MCF 10A (cell line): ENCODE measurements around the gene CACNA2D1. TPM values are rescaled to one million over a fixed set of nuclear protein-coding genes. Genes with fewer than 3 reads are reported as not detected.

Experiments used
- BruUV-seq: library from RNA; stranded (reverse); fragments of 400-500 nt; replicated peaks from 2 replicates; lab custom pipeline; 2021; lab: Mats Ljungman, UMichigan
- CTCF ChIA-PET: fragments of 300-600 bp; sonication (Branson Sonifier 250); formaldehyde crosslinking; extraction: SDS; loops from one replicate; lab custom pipeline; 2021; ENCODE audit warnings: antibody characterized with exemption, inconsistent platforms; lab: Yijun Ruan, JAX
- POLR2A ChIA-PET: fragments of 300-600, 350-650 bp; sonication (Branson Sonifier 250); formaldehyde crosslinking; extraction: SDS; loops from one replicate; lab custom pipeline; 2020; ENCODE audit warnings: antibody characterized with exemption, inconsistent platforms; lab: Yijun Ruan, JAX
- DNase-seq: peaks from one replicate; pipeline ENCODE4 v3.0.0-alpha.2; 2018; ENCODE audit not compliant: unreplicated experiment
- H3K27ac Mint-ChIP-seq: one replicate; pipeline ENCODE4 v1.8.0; 2022; ENCODE audit warnings: mild to moderate bottlenecking, low read depth, mixed read lengths; ENCODE audit not compliant: unreplicated experiment
- H3K27me3 Mint-ChIP-seq: one replicate; pipeline ENCODE4 v1.8.0; 2022; ENCODE audit warnings: mixed read lengths; ENCODE audit not compliant: insufficient read depth, unreplicated experiment
- H3K36me3 Mint-ChIP-seq: one replicate; pipeline ENCODE4 v1.8.0; 2022; ENCODE audit warnings: mild to moderate bottlenecking, moderate library complexity, mixed read lengths; ENCODE audit not compliant: insufficient read depth, unreplicated experiment
- H3K4me1 Mint-ChIP-seq: one replicate; pipeline ENCODE4 v1.8.0; 2022; ENCODE audit warnings: mixed read lengths; ENCODE audit not compliant: insufficient read depth, unreplicated experiment
- H3K4me3 Mint-ChIP-seq: one replicate; pipeline ENCODE4 v1.8.0; 2022; ENCODE audit warnings: mild to moderate bottlenecking, moderate library complexity, mixed read lengths; ENCODE audit not compliant: unreplicated experiment
- H3K9me3 Mint-ChIP-seq: one replicate; pipeline ENCODE4 v1.8.0; 2022; ENCODE audit warnings: mixed read lengths; ENCODE audit not compliant: unreplicated experiment
- intact Hi-C: fragments of 100-400 bp; cut with micrococcal nuclease; formaldehyde crosslinking; loops from 2 replicates; pipeline ENCODE4 v1.14.1; 2022
- total RNA-seq: library from RNA; stranded (reverse); gene quantifications from 2 replicates; pipeline ENCODE4 v1.2.3, GENCODE V29; 2022
- TF ChIP-seq, protein P1 (sequence below): fragments of 200-600 bp; IDR thresholded peaks from one replicate; pipeline ENCODE4 v1.8.0; 2022; ENCODE audit warnings: antibody characterized with exemption, mild to moderate bottlenecking; ENCODE audit not compliant: unreplicated experiment

CACNA2D1 gene
- total RNA-seq, 1 experiment from 2014 or later, result not detected

DNA sequence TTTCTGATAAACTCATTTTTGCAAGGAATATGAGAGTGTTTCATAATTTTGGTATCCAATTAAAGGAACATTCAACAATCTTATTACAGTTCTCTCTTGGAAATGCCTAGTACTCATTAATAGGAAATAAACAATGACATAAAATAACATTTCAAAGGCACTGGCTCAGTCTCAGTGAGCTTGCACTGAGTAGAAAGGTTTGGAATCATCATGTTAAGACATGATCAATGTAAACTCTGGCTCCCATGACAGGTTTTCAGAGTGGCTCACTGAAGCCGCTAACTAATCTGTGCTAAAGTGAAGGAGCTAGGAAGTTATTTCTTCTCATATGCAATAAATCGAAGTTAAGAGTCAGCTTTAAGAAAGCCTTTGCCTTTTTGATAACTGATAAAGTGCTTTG is 470.5 kb downstream of the CACNA2D1 start:
- Mint-ChIP-seq H3K9me3 (no peaks in the 10 kb centered on the region), H3K27ac (no peak overlapping the region), H3K4me1 (no peaks in the 10 kb centered on the region), H3K36me3 (no peaks in the 10 kb centered on the region), H3K27me3 (peaks cover 79% of the 10 kb centered on the region), H3K4me3 (no peak overlapping the region)
- no TSS peak for BruUV-seq
- CTCF ChIA-PET, result no interaction called here
- intact Hi-C loops, result no loop called here
- TF ChIP-seq, protein P1, sequence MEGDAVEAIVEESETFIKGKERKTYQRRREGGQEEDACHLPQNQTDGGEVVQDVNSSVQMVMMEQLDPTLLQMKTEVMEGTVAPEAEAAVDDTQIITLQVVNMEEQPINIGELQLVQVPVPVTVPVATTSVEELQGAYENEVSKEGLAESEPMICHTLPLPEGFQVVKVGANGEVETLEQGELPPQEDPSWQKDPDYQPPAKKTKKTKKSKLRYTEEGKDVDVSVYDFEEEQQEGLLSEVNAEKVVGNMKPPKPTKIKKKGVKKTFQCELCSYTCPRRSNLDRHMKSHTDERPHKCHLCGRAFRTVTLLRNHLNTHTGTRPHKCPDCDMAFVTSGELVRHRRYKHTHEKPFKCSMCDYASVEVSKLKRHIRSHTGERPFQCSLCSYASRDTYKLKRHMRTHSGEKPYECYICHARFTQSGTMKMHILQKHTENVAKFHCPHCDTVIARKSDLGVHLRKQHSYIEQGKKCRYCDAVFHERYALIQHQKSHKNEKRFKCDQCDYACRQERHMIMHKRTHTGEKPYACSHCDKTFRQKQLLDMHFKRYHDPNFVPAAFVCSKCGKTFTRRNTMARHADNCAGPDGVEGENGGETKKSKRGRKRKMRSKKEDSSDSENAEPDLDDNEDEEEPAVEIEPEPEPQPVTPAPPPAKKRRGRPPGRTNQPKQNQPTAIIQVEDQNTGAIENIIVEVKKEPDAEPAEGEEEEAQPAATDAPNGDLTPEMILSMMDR, result no peak
- POLR2A ChIA-PET, result interaction anchor here (0.7 kb wide), 1 partner anchor 240 kb away, joined by 3 read pairs; no protein-coding TSS in a partner anchor
- DNase-seq, result no peak

- H3K36me3 Mint-ChIP-seq, result no peaks in the 10 kb centered on the region
- peaks cover 78% of the 10 kb centered on the region for H3K27me3 Mint-ChIP-seq
- BruUV-seq, result no TSS peak
- no peaks in the 10 kb centered on the region for H3K9me3 Mint-ChIP-seq
- POLR2A ChIA-PET, result interaction anchor here (0.6 kb wide), 1 partner anchor 53 kb away, joined by 3 read pairs; no protein-coding TSS in a partner anchor
- CTCF ChIA-PET, result interaction anchor here (0.7 kb wide), 1 partner anchor 36 kb away, joined by 3 read pairs; no protein-coding TSS in a partner anchor
- no peaks in the 10 kb centered on the region for H3K4me1 Mint-ChIP-seq
- H3K4me3 Mint-ChIP-seq, result no peak overlapping the region
- DNase-seq, result no peak
- TF ChIP-seq, protein P1, result no peak
- intact Hi-C loops, result no loop called here
- no peak overlapping the region for H3K27ac Mint-ChIP-seq
Measured at GRCh38 chr7:81960026-81960425, 483.6 kb downstream of the CACNA2D1 start.

GRCh38 chr7:81957517-81957916 is 486.1 kb downstream of the CACNA2D1 start:
- H3K27me3 Mint-ChIP-seq, result peaks cover 66% of the 10 kb centered on the region
- no peak overlapping the region for H3K4me3 Mint-ChIP-seq
- POLR2A ChIA-PET, result no interaction called here
- no peak for DNase-seq
- H3K27ac Mint-ChIP-seq, result no peak overlapping the region
- no peaks in the 10 kb centered on the region for H3K36me3 Mint-ChIP-seq
- no peaks in the 10 kb centered on the region for H3K9me3 Mint-ChIP-seq
- TF ChIP-seq, protein P1, result no peak
- H3K4me1 Mint-ChIP-seq, result no peaks in the 10 kb centered on the region
- intact Hi-C loops, result loop anchor here (2.0 kb wide), 1 partner anchor 241 kb away; no protein-coding TSS in a partner anchor
- no TSS peak for BruUV-seq
- CTCF ChIA-PET, result interaction anchor here (0.6 to 1.4 kb wide), 4 partner anchors 10 to 643 kb away, joined by 3 to 4 read pairs (median 3); no protein-coding TSS in a partner anchor

DNA sequence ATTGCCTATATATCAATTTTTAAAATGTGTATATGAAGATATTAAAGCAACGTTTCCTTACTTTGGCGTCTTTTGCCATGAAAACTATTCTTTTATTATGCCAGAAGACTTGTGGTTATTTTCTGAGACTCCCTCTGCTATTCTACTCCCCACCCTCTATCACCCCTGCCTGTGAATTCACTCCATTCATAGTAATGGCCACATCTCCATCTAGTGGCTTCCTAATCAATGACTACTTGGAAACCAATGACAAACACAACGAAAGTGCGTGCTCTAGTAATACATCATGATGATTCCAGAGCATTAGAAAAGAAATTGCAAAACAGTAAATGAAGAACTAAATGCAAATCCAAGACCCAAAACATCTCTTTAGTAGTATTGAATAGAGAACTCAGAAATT is 487.1 kb downstream of the CACNA2D1 start:
- intact Hi-C loops, result loop anchor here (1.0 to 2.0 kb wide), 2 partner anchors 240 to 457 kb away; no protein-coding TSS in a partner anchor
- Mint-ChIP-seq H3K4me1 (no peaks in the 10 kb centered on the region), H3K27ac (no peak overlapping the region), H3K27me3 (peaks cover 66% of the 10 kb centered on the region), H3K9me3 (no peaks in the 10 kb centered on the region), H3K36me3 (no peaks in the 10 kb centered on the region), H3K4me3 (no peak overlapping the region)
- POLR2A ChIA-PET, result interaction anchor here (1.1 kb wide), 1 partner anchor 455 kb away, joined by 3 read pairs; no protein-coding TSS in a partner anchor
- TF ChIP-seq, protein P1, result peak; percentile 23
- BruUV-seq, result no TSS peak
- CTCF ChIA-PET, result interaction anchor here (0.7 to 1.6 kb wide), 4 partner anchors 18 to 456 kb away, joined by 3 to 19 read pairs (median 4); no protein-coding TSS in a partner anchor
- DNase-seq, result peak; percentile 22
